HCT116 (cell line): Measurements from ENCODE around the gene TP53RK. TPM values are rescaled to one million over a fixed set of nuclear protein-coding genes. Genes with fewer than 3 reads are reported as not detected.

Experiments used
- ATAC-seq: fragments of 200-7000 bp; cut with Tn5 transposase; 2 replicates; pipeline ENCODE4 v1.9.1; 2020; ENCODE audit warnings: mild to moderate bottlenecking, moderate library complexity
- BruUV-seq: library from RNA; stranded (reverse); fragments of 400-500 nt; replicated peaks from 2 replicates; lab custom pipeline; 2021; lab: Mats Ljungman, UMichigan
- CTCF ChIA-PET: fragments of 300-600 bp; sonication (Branson Sonifier 250); formaldehyde crosslinking; loops from one replicate; lab custom pipeline; 2021; ENCODE audit warnings: antibody characterized with exemption; lab: Charles Lee
- POLR2A ChIA-PET: fragments of 300-600, 350-600 bp; sonication (Branson Sonifier 250); formaldehyde crosslinking; loops from one replicate; lab custom pipeline; 2021; ENCODE audit warnings: antibody characterized with exemption; lab: Charles Lee
- RAD21 ChIA-PET, 2 experiments: fragments of 300-600 bp; sonication (Branson Sonifier 250); formaldehyde crosslinking; loops; one replicate each; lab custom pipeline; 2023; ENCODE audit warnings: low total read pairs in 2 of 2; ENCODE audit not compliant: uncharacterized antibody in 2 of 2, unreplicated experiment in 2 of 2, low non-redundant PET in 1 of 2; lab: Charles Lee
- DNase-seq: peaks from one replicate; pipeline ENCODE4 v3.0.0-alpha.2; 2010; ENCODE audit warnings: low read depth, low spot score
- H2AFZ ChIP-seq: fragments of 200-600 bp; shearing (Covaris generic), sonication (generic); 2 replicates; pipeline ENCODE4 v1.6.1; 2017; ENCODE audit warnings: low read depth, mixed run types, mixed read lengths, antibody characterized with exemption, low read length; ENCODE audit not compliant: poor library complexity, severe bottlenecking
- H3K27ac ChIP-seq: 2 replicates; pipeline ENCODE4 v1.5.1; 2012; ENCODE audit warnings: low read depth, low read length
- H3K27me3 ChIP-seq: fragments of 200-600 bp; sonication (generic); 2 replicates; pipeline ENCODE4 v1.6.1; 2016; ENCODE audit warnings: mixed run types, low read length, mixed read lengths; ENCODE audit not compliant: insufficient read depth
- H3K36me3 ChIP-seq, 2 experiments: fragments of 200-500 bp in 1 of 2; fragments of 200-600 bp in 1 of 2; sonication (Bioruptor generic) in 1 of 2; sonication (generic) in 1 of 2; 2 replicates each; pipeline versions ENCODE4 v1.5.1 to v1.6.1; 2014 to 2016; ENCODE audit warnings: low read length in 2 of 2, inconsistent platforms in 1 of 2, mixed read lengths in 1 of 2, mixed run types in 1 of 2; ENCODE audit not compliant: insufficient read depth in 2 of 2, control insufficient read depth in 1 of 2
- H3K4me1 ChIP-seq, 2 experiments: fragments of 200-600 bp in 1 of 2; sonication (generic) in 1 of 2; 2 replicates each; pipeline versions ENCODE4 v1.5.1 to v1.6.1; 2012 to 2017; ENCODE audit warnings: low read length in 2 of 2, inconsistent platforms in 1 of 2, mild to moderate bottlenecking in 1 of 2, mixed read lengths in 1 of 2, mixed run types in 1 of 2, moderate library complexity in 1 of 2; ENCODE audit not compliant: insufficient read depth in 2 of 2, control insufficient read depth in 1 of 2
- H3K4me2 ChIP-seq: fragments of 200-600 bp; sonication (generic); 2 replicates; pipeline ENCODE4 v1.6.1; 2017; ENCODE audit warnings: mixed run types, low read length, mixed read lengths
- H3K4me3 ChIP-seq, 2 experiments: fragments of 200-600 bp in 1 of 2; sonication (generic) in 1 of 2; replicated peaks in 1 of 2; 2 replicates each; pipeline ENCODE4 v1.5.1; 2011 to 2016; ENCODE audit warnings: low read length in 2 of 2, control low read depth in 1 of 2, low read depth in 1 of 2, mild to moderate bottlenecking in 1 of 2, mixed read lengths in 1 of 2, mixed run types in 1 of 2
- H3K79me2 ChIP-seq: fragments of 200-600 bp; sonication (generic); 2 replicates; pipeline ENCODE4 v1.6.1; 2017; ENCODE audit warnings: mild to moderate bottlenecking, mixed run types, low read length, moderate library complexity, mixed read lengths; ENCODE audit not compliant: insufficient read depth
- H3K9ac ChIP-seq: fragments of 200-600 bp; sonication (generic); 2 replicates; pipeline ENCODE4 v1.6.1; 2016; ENCODE audit warnings: low read length, mixed read lengths
- H3K9me2 ChIP-seq: fragments of 200-600 bp; sonication (generic), shearing (Covaris generic); 2 replicates; pipeline ENCODE4 v1.6.1; 2017; ENCODE audit warnings: mixed run types, mild to moderate bottlenecking, moderate library complexity; ENCODE audit not compliant: insufficient read depth
- H3K9me3 ChIP-seq, 2 experiments: fragments of 200-500 bp in 1 of 2; fragments of 200-600 bp in 1 of 2; sonication (Bioruptor generic) in 1 of 2; sonication (generic) in 1 of 2; 2 replicates each; pipeline ENCODE4 v1.6.1; 2014 to 2017; ENCODE audit warnings: low read length in 2 of 2, mixed read lengths in 2 of 2, inconsistent platforms in 1 of 2, low read depth in 1 of 2, mild to moderate bottlenecking in 1 of 2, mixed run types in 1 of 2, moderate library complexity in 1 of 2; ENCODE audit not compliant: control insufficient read depth in 1 of 2, insufficient read depth in 1 of 2
- H4K20me1 ChIP-seq: fragments of 200-600 bp; sonication (generic), shearing (Covaris generic); 2 replicates; pipeline ENCODE4 v1.6.1; 2017; ENCODE audit warnings: mixed run types, mild to moderate bottlenecking, moderate library complexity; ENCODE audit not compliant: insufficient read depth
- CBX3 ChIP-seq: IDR thresholded peaks from 2 replicates; pipeline ENCODE4 v1.6.1; 2012; ENCODE audit warnings: low read depth
- CTCF ChIP-seq, 3 experiments: fragments of 200-600 bp in 1 of 3; sonication (generic) in 1 of 3; IDR thresholded peaks in 2 of 3; conservative IDR thresholded peaks in 1 of 3; 2 replicates each; pipeline ENCODE4 v1.5.1; 2012 to 2017; ENCODE audit warnings: low read depth in 2 of 3, low read length in 2 of 3, antibody characterized with exemption in 1 of 3, borderline replicate concordance in 1 of 3, control low read depth in 1 of 3, mild to moderate bottlenecking in 1 of 3, mixed read lengths in 1 of 3, mixed run types in 1 of 3, moderate library complexity in 1 of 3; ENCODE audit not compliant: insufficient read depth in 1 of 3
- EGR1 ChIP-seq: IDR thresholded peaks from 2 replicates; pipeline ENCODE4 v1.6.1; 2012; ENCODE audit warnings: low read depth
- ELF1 ChIP-seq: IDR thresholded peaks from 2 replicates; pipeline ENCODE4 v1.6.1; 2012; ENCODE audit warnings: low read depth, borderline replicate concordance
- FOSL1 ChIP-seq: IDR thresholded peaks from 2 replicates; pipeline ENCODE4 v1.6.1; 2012; ENCODE audit warnings: low read depth
- JUND ChIP-seq: IDR thresholded peaks from 2 replicates; pipeline ENCODE4 v1.6.1; 2012
- POLR2A ChIP-seq: IDR thresholded peaks from 2 replicates; pipeline ENCODE4 v1.7.0; 2011; ENCODE audit warnings: borderline replicate concordance; ENCODE audit not compliant: insufficient read depth, insufficient read length; ENCODE audit errors: extremely low read depth
- POLR2AphosphoS5 ChIP-seq: IDR thresholded peaks from 2 replicates; pipeline ENCODE4 v1.6.1; 2011; ENCODE audit warnings: mild to moderate bottlenecking, low read depth, low read length, moderate library complexity
- RAD21 ChIP-seq: IDR thresholded peaks from 2 replicates; pipeline ENCODE4 v1.6.1; 2012; ENCODE audit warnings: low read depth, mild to moderate bottlenecking
- SRF ChIP-seq: IDR thresholded peaks from 2 replicates; pipeline ENCODE4 v1.6.1; 2012; ENCODE audit warnings: low read depth
- TCF7L2 ChIP-seq: IDR thresholded peaks from 2 replicates; pipeline ENCODE4 v1.7.0; 2011; ENCODE audit warnings: borderline replicate concordance, inconsistent platforms; ENCODE audit not compliant: insufficient read depth, insufficient read length; ENCODE audit errors: extremely low read depth
- YY1 ChIP-seq: IDR thresholded peaks from 2 replicates; pipeline ENCODE4 v1.6.1; 2011; ENCODE audit warnings: low read length, low read depth, moderate library complexity, mild to moderate bottlenecking; ENCODE audit not compliant: insufficient replicate concordance; ENCODE audit errors: extremely low read depth
- ZBTB33 ChIP-seq: IDR thresholded peaks from 2 replicates; pipeline ENCODE4 v1.6.1; 2011; ENCODE audit warnings: mild to moderate bottlenecking, low read length, moderate library complexity; ENCODE audit not compliant: insufficient replicate concordance; ENCODE audit errors: extremely low read depth
- ZFX ChIP-seq: fragments of 450-650 bp; IDR thresholded peaks from 2 replicates; pipeline ENCODE4 v1.6.1; 2017
- ZNF274 ChIP-seq: fragments of 200-500 bp; sonication (Bioruptor generic); IDR thresholded peaks from 2 replicates; pipeline ENCODE4 v1.6.1; 2014; ENCODE audit warnings: mild to moderate bottlenecking, low read depth, low read length, inconsistent platforms
- intact Hi-C: fragments of 100-400 bp; cut with micrococcal nuclease; formaldehyde crosslinking; loops from 2 replicates; pipeline ENCODE4 v1.10.0; 2022
- total RNA-seq: library from RNA; stranded (reverse); gene quantifications from one replicate; pipeline ENCODE4 v1.2.1, GENCODE V29; 2021; ENCODE audit not compliant: unreplicated experiment
- TF ChIP-seq, protein P1 (sequence below): IDR thresholded peaks from 2 replicates; pipeline ENCODE4 v1.6.1; 2012

Gene TP53RK
- total RNA-seq, 1 experiment from 2014 or later = 9.2 TPM

DNA sequence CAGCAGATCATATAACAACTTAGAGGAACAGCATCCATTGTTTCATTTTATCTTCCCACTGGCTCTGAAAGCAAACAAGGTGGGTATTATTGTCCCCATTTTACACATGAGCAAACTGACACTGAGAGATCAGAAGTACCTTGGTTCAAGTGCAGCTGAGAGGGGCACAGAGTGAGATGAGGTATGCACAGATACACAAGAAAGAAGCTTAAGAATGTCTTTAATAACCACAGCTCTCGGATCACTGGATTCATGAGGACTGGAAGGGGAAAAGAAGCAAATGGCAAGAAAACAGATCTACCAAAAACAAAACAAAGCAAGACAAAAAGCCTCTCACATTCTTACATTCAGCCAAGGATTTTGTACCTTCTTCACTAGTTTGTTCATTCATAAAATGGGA, 30.8 kb upstream of the TP53RK start:
- Histone ChIP-seq H2AFZ (no peak overlapping the region), H3K4me3 (no peak overlapping the region), H3K9ac (no peak overlapping the region), H3K27me3 (no peaks in the 10 kb centered on the region), H3K4me1 (peaks cover 7 to 18% of the 10 kb centered on the region in 2 experiments; a peak in 3 of 4 replicates), H3K36me3 (no peaks in the 10 kb centered on the region), H3K9me3 (no peaks in the 10 kb centered on the region), H3K4me2 (no peak overlapping the region), H4K20me1 (no peaks in the 10 kb centered on the region)
- ChIA-PET CTCF (no interaction called here), POLR2A (no interaction called here)
- DNase-seq (no peak), ATAC-seq (no peak)
- intact Hi-C loops = no loop called here
- TF ChIP-seq SRF = no peak
- TF ChIP-seq, all 23 proteins: peak for 0
- no peaks in the 10 kb centered on the region for H3K9me2 ChIP-seq
- H3K79me2 ChIP-seq = no peaks in the 10 kb centered on the region
- RAD21 ChIA-PET = no interaction called here
- no peak overlapping the region for H3K27ac ChIP-seq
- BruUV-seq = no TSS peak

DNA sequence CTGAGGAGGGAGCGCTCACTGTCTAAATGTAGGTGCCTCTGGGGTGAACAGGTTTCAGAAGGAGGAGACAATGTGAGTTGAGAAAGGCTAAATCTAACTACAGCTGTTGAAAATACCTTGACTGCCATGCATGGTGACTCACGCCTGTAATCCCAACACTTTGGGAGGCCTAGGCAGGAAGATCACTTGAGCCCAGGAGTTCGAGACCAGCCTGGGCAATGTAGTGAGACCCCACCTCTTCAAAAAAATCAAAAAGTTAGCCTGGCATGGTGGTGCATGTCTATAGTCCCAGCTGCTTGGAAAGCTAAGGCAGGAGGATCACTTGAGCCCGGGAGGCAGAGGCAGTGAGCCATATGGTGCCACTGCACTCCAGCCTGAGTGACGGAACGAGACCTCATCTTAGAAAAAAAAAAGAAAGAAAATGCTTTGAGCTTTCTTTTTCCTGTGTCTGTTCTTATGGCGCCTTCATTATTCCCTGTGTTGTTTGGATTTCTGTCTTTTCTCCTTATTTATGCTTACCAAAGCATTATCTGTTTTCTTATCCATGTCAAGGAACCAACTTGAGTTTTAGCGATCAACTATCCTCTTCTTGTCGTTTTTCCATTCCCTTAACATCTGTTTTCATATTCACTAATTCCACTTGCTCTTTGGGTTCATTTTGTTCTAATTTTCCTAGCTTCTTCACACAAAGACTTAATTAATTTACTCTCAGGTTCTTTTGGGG, 28.7 kb upstream of the TP53RK start:
- Histone ChIP-seq H2AFZ (no peak overlapping the region), H3K9me3 (no peaks in the 10 kb centered on the region), H3K4me3 (no peak overlapping the region), H3K79me2 (no peaks in the 10 kb centered on the region), H3K4me1 (peaks cover 7 to 18% of the 10 kb centered on the region in 2 experiments; a peak in 3 of 4 replicates), H3K4me2 (no peak overlapping the region), H3K27ac (no peak overlapping the region), H3K27me3 (no peaks in the 10 kb centered on the region), H3K9me2 (no peaks in the 10 kb centered on the region), H3K36me3 (no peaks in the 10 kb centered on the region), H3K9ac (no peak overlapping the region), H4K20me1 (no peaks in the 10 kb centered on the region)
- intact Hi-C loops = no loop called here
- DNase-seq (no peak), ATAC-seq (no peak)
- POLR2A ChIA-PET = no interaction called here
- CTCF ChIA-PET = no interaction called here
- RAD21 ChIA-PET = no interaction called here
- no TSS peak for BruUV-seq
- TF ChIP-seq TCF7L2 (no peak), EGR1 (no peak), ZBTB33 (no peak), CBX3 (no peak), RAD21 (no peak), CTCF (IDR thresholded peaks at IDR 0.05 in 2 of 3, conservative IDR thresholded peaks at IDR 0.05 in 1 of 3; ENCODE audit: borderline replicate concordance in 1 of 3, insufficient read depth in 1 of 3, low read depth in 2 of 3, low read length in 2 of 3) (no peak), SRF (no peak), POLR2A (no peak), POLR2AphosphoS5 (no peak), FOSL1 (no peak), ELF1 (no peak), ZFX (no peak), JUND (no peak), ZNF274 (no peak), YY1 (no peak)
- TF ChIP-seq, protein P1, sequence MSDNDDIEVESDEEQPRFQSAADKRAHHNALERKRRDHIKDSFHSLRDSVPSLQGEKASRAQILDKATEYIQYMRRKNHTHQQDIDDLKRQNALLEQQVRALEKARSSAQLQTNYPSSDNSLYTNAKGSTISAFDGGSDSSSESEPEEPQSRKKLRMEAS = no peak
